ENCODE measurements around the gene RAI1. TPM values are rescaled to one million over a fixed set of nuclear protein-coding genes. Genes with fewer than 3 reads are reported as not detected.

Gene RAI1
- total RNA-seq, 1 experiment from 2014 or later: 86.3 TPM

GRCh38 chr17:17667231-17667630 is 14.0 kb upstream of the RAI1 start:
- POLR2A ChIA-PET (ENCODE audit: unreplicated experiment): no interaction called here
- no peak for DNase-seq
- no peak overlapping the region for H3K4me2 ChIP-seq
- no peaks in the 10 kb centered on the region for H4K20me1 ChIP-seq (ENCODE audit: insufficient read depth)
- H3K4me3 ChIP-seq: no peak overlapping the region
- peaks cover 14% of the 10 kb centered on the region for H3K4me1 ChIP-seq (replicated peaks; ENCODE audit: insufficient read depth)
- no peaks in the 10 kb centered on the region for H3K36me3 ChIP-seq (ENCODE audit: low read depth)
- CTCF ChIA-PET: no interaction called here
- no peaks in the 10 kb centered on the region for H3K9me3 ChIP-seq (ENCODE audit: insufficient read depth, low read depth)
- peaks cover 5% of the 10 kb centered on the region; the same call in 1 of the 2 replicates for H3F3A ChIP-seq (ENCODE audit: insufficient read depth, low read depth)
- no peaks in the 10 kb centered on the region for H3K79me2 ChIP-seq (ENCODE audit: low read depth)
- BruUV-seq (replicated peaks): no TSS peak
- no peaks in the 10 kb centered on the region for H3K27me3 ChIP-seq (ENCODE audit: insufficient read depth, low read depth)
- H3K27ac ChIP-seq: no peak overlapping the region
- H3K9me2 ChIP-seq (ENCODE audit: insufficient read depth): no peaks in the 10 kb centered on the region
- TF ChIP-seq EZH2 (IDR thresholded peaks at IDR 0.05; ENCODE audit: low read depth) (no peak), CTCF (conservative IDR thresholded peaks at IDR 0.05) (no peak)
- H2AFZ ChIP-seq: no peak overlapping the region
- intact Hi-C loops (cut with micrococcal nuclease; ENCODE audit: unreplicated experiment): no loop called here

GRCh38 chr17:17667947-17668346 is 13.3 kb upstream of the RAI1 start:
- peaks cover 5% of the 10 kb centered on the region; the same call in 1 of the 2 replicates for H3F3A ChIP-seq (ENCODE audit: insufficient read depth, low read depth)
- DNase-seq: no peak
- ChIA-PET CTCF (interaction anchor here (0.7 kb wide), 1 partner anchor 155 kb away, joined by 3 read pairs; no protein-coding TSS in a partner anchor), POLR2A (ENCODE audit: unreplicated experiment) (no interaction called here)
- H3K36me3 ChIP-seq (ENCODE audit: low read depth): no peaks in the 10 kb centered on the region
- H3K27me3 ChIP-seq (ENCODE audit: insufficient read depth, low read depth): no peaks in the 10 kb centered on the region
- no peaks in the 10 kb centered on the region for H3K79me2 ChIP-seq (ENCODE audit: low read depth)
- H2AFZ ChIP-seq: no peak overlapping the region
- H3K4me1 ChIP-seq (replicated peaks; ENCODE audit: insufficient read depth): peaks cover 21% of the 10 kb centered on the region
- TF ChIP-seq CTCF (conservative IDR thresholded peaks at IDR 0.05): no peak
- no peak for TF ChIP-seq EZH2 (IDR thresholded peaks at IDR 0.05; ENCODE audit: low read depth)
- BruUV-seq (replicated peaks): no TSS peak
- H3K4me3 ChIP-seq: no peak overlapping the region
- intact Hi-C loops (cut with micrococcal nuclease; ENCODE audit: unreplicated experiment): no loop called here
- no peaks in the 10 kb centered on the region for H3K9me2 ChIP-seq (ENCODE audit: insufficient read depth)
- H3K9me3 ChIP-seq (ENCODE audit: insufficient read depth, low read depth): no peaks in the 10 kb centered on the region
- H3K4me2 ChIP-seq: no peak overlapping the region
- no peak overlapping the region for H3K27ac ChIP-seq
- no peaks in the 10 kb centered on the region for H4K20me1 ChIP-seq (ENCODE audit: insufficient read depth)

GRCh38 chr17:17668358-17668757 is 12.9 kb upstream of the RAI1 start:
- BruUV-seq (replicated peaks): no TSS peak
- H3K27me3 ChIP-seq (ENCODE audit: insufficient read depth, low read depth): no peaks in the 10 kb centered on the region
- no peak for DNase-seq
- TF ChIP-seq CTCF (conservative IDR thresholded peaks at IDR 0.05): no peak
- no peak for TF ChIP-seq EZH2 (IDR thresholded peaks at IDR 0.05; ENCODE audit: low read depth)
- no peaks in the 10 kb centered on the region for H3K36me3 ChIP-seq (ENCODE audit: low read depth)
- H3F3A ChIP-seq (ENCODE audit: insufficient read depth, low read depth): peaks cover 5% of the 10 kb centered on the region; the same call in 1 of the 2 replicates
- peaks cover 23% of the 10 kb centered on the region for H3K4me1 ChIP-seq (replicated peaks; ENCODE audit: insufficient read depth)
- CTCF ChIA-PET: no interaction called here
- no peak overlapping the region for H2AFZ ChIP-seq
- POLR2A ChIA-PET (ENCODE audit: unreplicated experiment): no interaction called here
- intact Hi-C loops (cut with micrococcal nuclease; ENCODE audit: unreplicated experiment): no loop called here
- H3K4me3 ChIP-seq: no peak overlapping the region
- no peaks in the 10 kb centered on the region for H3K9me2 ChIP-seq (ENCODE audit: insufficient read depth)
- H4K20me1 ChIP-seq (ENCODE audit: insufficient read depth): no peaks in the 10 kb centered on the region
- no peaks in the 10 kb centered on the region for H3K9me3 ChIP-seq (ENCODE audit: insufficient read depth, low read depth)
- H3K79me2 ChIP-seq (ENCODE audit: low read depth): no peaks in the 10 kb centered on the region
- no peak overlapping the region for H3K4me2 ChIP-seq
- H3K27ac ChIP-seq: no peak overlapping the region

Measured in PC-9 (cell line).